HepG2 (cell line): Measurements from ENCODE around the gene GMEB1.

Experiments used
- CTCF ChIP-seq: sonication (generic); formaldehyde crosslinking; IDR thresholded peaks from 2 replicates; pipeline ENCODE4 v1.5.0; 2020; ENCODE audit warnings: mild to moderate bottlenecking, missing genetic modification reagents, moderate library complexity
- FOSL1 ChIP-seq: sonication (generic); formaldehyde crosslinking; IDR thresholded peaks from 2 replicates; pipeline ENCODE4 v1.9.0; 2021; ENCODE audit warnings: missing genetic modification reagents, borderline replicate concordance
- GTF2F1 ChIP-seq: fragments of 150-350 bp; IDR thresholded peaks from 2 replicates; pipeline ENCODE4 v1.6.1; 2014; ENCODE audit warnings: low read length
- MAZ ChIP-seq, 2 experiments: sonication (generic) in 1 of 2; formaldehyde crosslinking in 1 of 2; IDR thresholded peaks; 2 replicates each; pipeline versions ENCODE4 v1.5.0 to v1.6.1; 2012 to 2020; ENCODE audit warnings: low read depth in 2 of 2, mild to moderate bottlenecking in 2 of 2, borderline replicate concordance in 1 of 2, improper control_type of control experiment in 1 of 2, low read length in 1 of 2, missing genetic modification reagents in 1 of 2, moderate library complexity in 1 of 2
- MXD1 ChIP-seq: sonication (generic); formaldehyde crosslinking; IDR thresholded peaks from 2 replicates; pipeline ENCODE4 v1.4.0; 2020; ENCODE audit warnings: mild to moderate bottlenecking, missing genetic modification reagents
- NFYB ChIP-seq: sonication (generic); formaldehyde crosslinking; IDR thresholded peaks from 2 replicates; pipeline ENCODE4 v1.4.0; 2020; ENCODE audit warnings: missing genetic modification reagents
- STAT6 ChIP-seq: sonication (generic); formaldehyde crosslinking; IDR thresholded peaks from 2 replicates; pipeline ENCODE4 v1.4.0; 2020; ENCODE audit warnings: missing genetic modification reagents, mild to moderate bottlenecking, borderline replicate concordance
- U2AF2 ChIP-seq: fragments of 200-400 bp; formaldehyde crosslinking; IDR thresholded peaks from 2 replicates; pipeline ENCODE4 v1.6.1; 2017; ENCODE audit warnings: low read depth, mild to moderate bottlenecking, low read length
- ZNF275 ChIP-seq: sonication (generic); formaldehyde crosslinking; IDR thresholded peaks from 2 replicates; pipeline ENCODE4 v1.8.0; 2022; ENCODE audit warnings: missing genetic modification reagents, mild to moderate bottlenecking, inconsistent platforms, borderline replicate concordance
- ZNF362 ChIP-seq: sonication (generic); formaldehyde crosslinking; IDR thresholded peaks from 2 replicates; pipeline ENCODE4 v1.4.0; 2020; ENCODE audit warnings: missing genetic modification reagents, mild to moderate bottlenecking, borderline replicate concordance
- TF ChIP-seq, protein P1 (sequence below): IDR thresholded peaks from 2 replicates; pipeline ENCODE4 v1.6.1; 2016

- TF ChIP-seq STAT6 = no peak
- no peak for TF ChIP-seq GTF2F1
- no peak for TF ChIP-seq NFYB (CRISPR knock-in tag)
- no peak for TF ChIP-seq FOSL1
- TF ChIP-seq ZNF275 (CRISPR knock-in tag) = no peak
- TF ChIP-seq MXD1 = no peak
- no peak for TF ChIP-seq U2AF2
- no peak for TF ChIP-seq CTCF (CRISPR knock-in tag)
- TF ChIP-seq ZNF362 (CRISPR knock-in tag) = no peak
- no peak for TF ChIP-seq MAZ (IDR thresholded peaks at IDR 0.05; ENCODE audit: borderline replicate concordance, low read depth, low read length)
- no peak for TF ChIP-seq MAZ (CRISPR knock-in tag; IDR thresholded peaks at IDR 0.05; ENCODE audit: low read depth)
- TF ChIP-seq, protein P1, sequence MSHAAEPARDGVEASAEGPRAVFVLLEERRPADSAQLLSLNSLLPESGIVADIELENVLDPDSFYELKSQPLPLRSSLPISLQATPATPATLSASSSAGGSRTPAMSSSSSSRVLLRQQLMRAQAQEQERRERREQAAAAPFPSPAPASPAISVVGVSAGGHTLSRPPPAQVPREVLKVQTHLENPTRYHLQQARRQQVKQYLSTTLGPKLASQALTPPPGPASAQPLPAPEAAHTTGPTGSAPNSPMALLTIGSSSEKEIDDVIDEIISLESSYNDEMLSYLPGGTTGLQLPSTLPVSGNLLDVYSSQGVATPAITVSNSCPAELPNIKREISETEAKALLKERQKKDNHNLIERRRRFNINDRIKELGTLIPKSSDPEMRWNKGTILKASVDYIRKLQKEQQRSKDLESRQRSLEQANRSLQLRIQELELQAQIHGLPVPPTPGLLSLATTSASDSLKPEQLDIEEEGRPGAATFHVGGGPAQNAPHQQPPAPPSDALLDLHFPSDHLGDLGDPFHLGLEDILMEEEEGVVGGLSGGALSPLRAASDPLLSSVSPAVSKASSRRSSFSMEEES (CRISPR knock-in tag) = no peak
Observed at GRCh38 chr1:28716336-28716735, 47.8 kb downstream of the GMEB1 start.
